ENCODE data around the gene TOLLIP. TPM values are rescaled to one million over a fixed set of nuclear protein-coding genes. Genes with fewer than 3 reads are reported as not detected.

The TOLLIP gene
- total RNA-seq, 1 donor from 2014 or later: 58.4 TPM

DNA sequence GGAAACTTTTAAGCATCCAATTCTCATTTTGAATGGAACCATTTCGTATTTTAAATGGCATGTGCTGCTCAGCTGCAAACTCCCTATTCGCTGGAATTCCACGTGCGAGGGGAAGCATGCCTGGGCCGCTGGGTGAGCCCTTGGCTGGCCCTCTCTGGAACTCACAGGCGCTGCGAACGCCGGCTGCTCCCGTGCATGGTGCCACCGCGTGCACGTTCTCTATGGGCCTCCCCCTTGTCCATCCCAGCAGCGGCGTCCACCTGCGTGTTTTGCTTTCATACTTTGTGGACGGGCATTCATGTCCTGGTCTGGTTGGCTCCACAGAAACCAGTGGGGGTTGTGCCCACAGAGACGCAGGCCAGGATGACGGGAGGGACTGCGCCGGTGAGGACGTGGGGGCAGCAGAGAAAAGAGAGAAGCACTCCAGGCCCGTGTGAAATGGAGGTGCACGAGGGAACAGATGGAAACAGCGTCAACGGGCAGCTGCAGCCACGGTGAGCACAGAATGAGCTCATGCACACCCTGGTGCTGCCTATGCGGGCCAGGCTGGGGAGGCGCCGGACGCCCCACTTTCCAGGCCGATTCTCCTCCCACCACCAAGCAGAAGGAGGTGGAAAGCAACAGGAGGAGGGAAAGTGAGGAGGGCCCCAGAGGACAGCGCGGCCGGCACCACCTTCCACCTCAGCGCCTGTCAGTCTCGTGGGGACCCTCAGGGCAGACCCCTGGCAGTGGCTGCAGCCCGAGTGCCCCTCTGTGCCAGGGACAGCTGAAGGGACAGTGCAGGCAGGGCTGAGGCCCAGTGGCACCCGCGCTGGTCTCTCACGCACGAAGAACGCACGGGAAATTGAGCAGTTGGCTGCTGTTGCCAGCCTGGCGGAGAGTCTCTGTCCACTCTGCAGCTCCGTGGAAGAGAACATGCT is 29.1 kb downstream of the TOLLIP start:
- DNase-seq (ENCODE audit: low spot score): no peak
- Mint-ChIP-seq H3K4me1 (ENCODE audit: low read depth) (peaks cover 3% of the 10 kb centered on the region), H3K27me3 (ENCODE audit: low read depth) (no peaks in the 10 kb centered on the region), H3K27ac (ENCODE audit: unreplicated experiment) (no peak overlapping the region), H3K36me3 (ENCODE audit: low read depth) (peaks cover 20% of the 10 kb centered on the region), H3K4me3 (ENCODE audit: unreplicated experiment) (no peak overlapping the region), H3K9me3 (ENCODE audit: low read depth) (no peaks in the 10 kb centered on the region)
- TF ChIP-seq, protein P1, sequence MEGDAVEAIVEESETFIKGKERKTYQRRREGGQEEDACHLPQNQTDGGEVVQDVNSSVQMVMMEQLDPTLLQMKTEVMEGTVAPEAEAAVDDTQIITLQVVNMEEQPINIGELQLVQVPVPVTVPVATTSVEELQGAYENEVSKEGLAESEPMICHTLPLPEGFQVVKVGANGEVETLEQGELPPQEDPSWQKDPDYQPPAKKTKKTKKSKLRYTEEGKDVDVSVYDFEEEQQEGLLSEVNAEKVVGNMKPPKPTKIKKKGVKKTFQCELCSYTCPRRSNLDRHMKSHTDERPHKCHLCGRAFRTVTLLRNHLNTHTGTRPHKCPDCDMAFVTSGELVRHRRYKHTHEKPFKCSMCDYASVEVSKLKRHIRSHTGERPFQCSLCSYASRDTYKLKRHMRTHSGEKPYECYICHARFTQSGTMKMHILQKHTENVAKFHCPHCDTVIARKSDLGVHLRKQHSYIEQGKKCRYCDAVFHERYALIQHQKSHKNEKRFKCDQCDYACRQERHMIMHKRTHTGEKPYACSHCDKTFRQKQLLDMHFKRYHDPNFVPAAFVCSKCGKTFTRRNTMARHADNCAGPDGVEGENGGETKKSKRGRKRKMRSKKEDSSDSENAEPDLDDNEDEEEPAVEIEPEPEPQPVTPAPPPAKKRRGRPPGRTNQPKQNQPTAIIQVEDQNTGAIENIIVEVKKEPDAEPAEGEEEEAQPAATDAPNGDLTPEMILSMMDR (IDR thresholded peaks at IDR 0.05): no peak

DNA sequence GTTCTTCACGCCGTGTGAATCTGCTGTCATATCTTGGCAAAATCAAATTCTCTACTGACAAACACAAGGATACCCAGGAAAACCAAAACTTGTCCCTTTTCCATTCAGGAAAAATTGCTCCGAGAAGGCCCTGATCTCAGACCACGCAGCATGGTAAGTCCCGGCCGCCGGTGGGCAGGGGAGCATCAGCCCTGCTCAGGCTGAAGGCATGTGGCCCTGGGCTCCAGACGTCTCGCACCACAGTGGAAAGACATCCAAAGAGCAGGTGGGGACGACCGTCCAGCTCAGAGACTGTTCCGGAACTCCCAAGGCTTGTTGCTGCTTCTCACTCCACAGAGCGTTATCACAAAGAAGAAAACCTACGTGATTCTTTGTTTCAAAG is 29.8 kb downstream of the TOLLIP start:
- no peak overlapping the region for H3K4me3 Mint-ChIP-seq (ENCODE audit: unreplicated experiment)
- H3K4me1 Mint-ChIP-seq (ENCODE audit: low read depth): peaks cover 3% of the 10 kb centered on the region
- no peaks in the 10 kb centered on the region for H3K9me3 Mint-ChIP-seq (ENCODE audit: low read depth)
- TF ChIP-seq, protein P1 (IDR thresholded peaks at IDR 0.05): no peak
- peaks cover 18% of the 10 kb centered on the region for H3K36me3 Mint-ChIP-seq (ENCODE audit: low read depth)
- H3K27me3 Mint-ChIP-seq (ENCODE audit: low read depth): no peaks in the 10 kb centered on the region
- DNase-seq (ENCODE audit: low spot score): no peak
- no peak overlapping the region for H3K27ac Mint-ChIP-seq (ENCODE audit: unreplicated experiment)

DNA sequence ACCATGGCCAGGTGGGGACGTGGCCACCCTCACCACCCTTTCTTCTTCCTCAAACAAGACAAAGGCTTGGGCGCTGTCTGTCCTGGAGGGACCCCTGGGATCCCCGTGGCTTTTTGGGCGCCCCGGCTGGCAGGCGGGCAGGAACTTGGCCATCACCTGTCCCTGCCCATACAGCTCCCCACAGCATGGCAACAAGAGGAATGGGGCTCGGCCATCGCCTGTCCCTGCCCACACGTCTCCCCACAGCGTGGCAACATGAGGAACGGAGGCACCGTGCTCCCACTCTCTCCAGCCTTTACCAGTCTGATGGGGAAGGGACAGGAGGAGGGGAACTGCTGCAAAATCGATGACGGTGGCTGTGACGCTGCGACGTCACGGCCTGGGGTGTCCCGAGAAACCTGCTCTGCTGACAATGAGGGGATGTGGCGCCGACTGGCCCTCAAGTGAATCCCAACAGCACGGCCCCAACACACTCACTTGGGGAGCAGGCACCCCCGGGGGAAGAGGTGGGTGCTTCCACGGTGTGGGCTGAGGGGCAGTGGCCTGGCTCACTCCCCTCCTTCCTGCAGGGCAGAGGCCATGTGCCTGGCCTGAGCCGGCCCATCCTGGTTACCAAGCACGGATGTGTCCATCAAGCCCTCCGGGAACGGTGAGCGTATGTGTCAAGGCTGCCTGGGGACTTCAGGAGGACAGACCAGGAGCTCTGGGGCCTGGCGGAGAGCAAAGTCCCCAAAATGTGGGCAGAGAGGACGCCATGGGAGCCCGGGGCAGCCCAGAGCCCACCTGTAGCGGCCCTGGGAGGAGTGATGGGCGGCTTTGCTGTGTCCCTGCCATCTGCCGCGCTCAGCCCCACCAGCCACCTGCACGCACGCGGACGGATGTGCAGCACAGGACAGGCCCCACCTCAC is 30.4 kb downstream of the TOLLIP start:
- no peaks in the 10 kb centered on the region for H3K9me3 Mint-ChIP-seq (ENCODE audit: low read depth)

DNA sequence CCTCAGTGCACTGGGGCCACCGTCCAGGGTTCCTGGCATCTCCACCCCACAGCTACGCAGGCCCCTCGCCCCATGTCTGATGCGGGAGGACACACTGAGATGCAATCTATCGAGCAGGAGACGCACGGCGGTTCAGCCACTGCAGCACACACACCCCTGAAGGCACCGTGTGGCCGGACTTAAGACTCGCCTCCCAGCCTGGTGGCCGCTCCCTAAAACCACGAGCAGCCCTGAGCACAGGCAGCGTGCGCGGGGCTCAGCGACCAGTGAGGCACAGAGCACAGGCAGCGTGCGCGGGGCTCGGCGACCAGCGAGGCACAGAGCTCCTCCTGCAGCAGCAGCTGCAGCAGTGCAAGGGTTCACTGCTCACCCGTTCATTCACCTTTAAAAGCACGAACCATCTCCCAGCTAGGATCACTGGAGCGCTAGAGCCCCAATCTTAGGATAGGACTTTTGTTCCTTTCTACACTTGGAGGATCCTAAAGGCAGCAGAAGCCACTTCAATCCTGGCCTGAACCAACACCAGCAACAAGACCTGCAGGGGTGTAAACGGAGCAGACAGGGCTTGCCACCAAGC is 31.4 kb downstream of the TOLLIP start:
- H3K27me3 Mint-ChIP-seq (ENCODE audit: low read depth): no peaks in the 10 kb centered on the region
- no peak overlapping the region for H3K27ac Mint-ChIP-seq (ENCODE audit: unreplicated experiment)
- H3K4me1 Mint-ChIP-seq (ENCODE audit: low read depth): peaks cover 3% of the 10 kb centered on the region
- no peaks in the 10 kb centered on the region for H3K9me3 Mint-ChIP-seq (ENCODE audit: low read depth)
- no peak overlapping the region for H3K4me3 Mint-ChIP-seq (ENCODE audit: unreplicated experiment)
- peaks cover 18% of the 10 kb centered on the region for H3K36me3 Mint-ChIP-seq (ENCODE audit: low read depth)
- TF ChIP-seq, protein P1 (IDR thresholded peaks at IDR 0.05): no peak
- DNase-seq (ENCODE audit: low spot score): no peak

More for the DNA sequence above, 30.4 kb downstream of the TOLLIP start:
- TF ChIP-seq, protein P1 (IDR thresholded peaks at IDR 0.05): no peak
- no peak overlapping the region for H3K27ac Mint-ChIP-seq (ENCODE audit: unreplicated experiment)
- peaks cover 3% of the 10 kb centered on the region for H3K4me1 Mint-ChIP-seq (ENCODE audit: low read depth)
- peaks cover 18% of the 10 kb centered on the region for H3K36me3 Mint-ChIP-seq (ENCODE audit: low read depth)
- no peak for DNase-seq (ENCODE audit: low spot score)
- H3K27me3 Mint-ChIP-seq (ENCODE audit: low read depth): no peaks in the 10 kb centered on the region
- H3K4me3 Mint-ChIP-seq (ENCODE audit: unreplicated experiment): no peak overlapping the region
